Suprapubic skin (tissue), 4 donors: ENCODE measurements around the gene CAPN10.

ENCODE experiments used
- EP300 ChIP-seq: sonication (generic); formaldehyde crosslinking; IDR thresholded peaks from one replicate; pipeline ENCODE4 v1.6.1; 2017; ENCODE audit warnings: antibody characterized with exemption
- POLR2A ChIP-seq, 2 donors: fragments of 450-650 bp; IDR thresholded peaks; one replicate each; pipeline ENCODE4 v1.6.1; 2017; ENCODE audit warnings: antibody characterized with exemption in 2 of 2, mild to moderate bottlenecking in 2 of 2, moderate library complexity in 2 of 2
- POLR2AphosphoS5 ChIP-seq, 3 donors: sonication (generic); formaldehyde crosslinking; IDR thresholded peaks; one replicate each; pipeline ENCODE4 v1.6.1; 2017; ENCODE audit warnings: antibody characterized with exemption in 3 of 3
- TF ChIP-seq, protein P1 (sequence below), 2 donors: fragments of 200-600 bp in 1 of 2; fragments of 450-650 bp in 1 of 2; sonication (generic) in 1 of 2; IDR thresholded peaks; one replicate each; pipeline ENCODE4 v1.5.1; 2016 to 2019; ENCODE audit warnings: antibody characterized with exemption in 2 of 2, mild to moderate bottlenecking in 1 of 2, moderate library complexity in 1 of 2

DNA sequence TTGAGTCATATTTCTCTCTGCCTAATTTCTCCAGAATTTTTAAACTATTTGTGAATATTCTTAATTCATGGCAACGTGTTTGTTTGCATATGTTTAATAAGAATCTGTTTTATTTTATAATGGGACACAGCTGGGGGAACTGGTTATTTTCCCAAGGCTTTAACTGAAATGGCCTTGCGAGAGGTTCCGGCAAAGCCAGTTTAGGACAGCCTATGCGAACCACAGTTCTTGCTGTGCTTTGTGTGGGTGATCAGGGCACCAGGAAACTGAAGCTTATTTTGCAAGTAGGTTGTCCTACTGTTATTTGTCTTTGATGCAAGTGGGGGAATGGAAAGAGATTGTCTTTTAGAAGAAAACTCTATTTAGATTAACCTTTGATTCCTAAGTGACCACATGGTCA is 35.2 kb upstream of the CAPN10 start:
- no peak for TF ChIP-seq POLR2A (IDR thresholded peaks at IDR 0.05)
- TF ChIP-seq, protein P1, sequence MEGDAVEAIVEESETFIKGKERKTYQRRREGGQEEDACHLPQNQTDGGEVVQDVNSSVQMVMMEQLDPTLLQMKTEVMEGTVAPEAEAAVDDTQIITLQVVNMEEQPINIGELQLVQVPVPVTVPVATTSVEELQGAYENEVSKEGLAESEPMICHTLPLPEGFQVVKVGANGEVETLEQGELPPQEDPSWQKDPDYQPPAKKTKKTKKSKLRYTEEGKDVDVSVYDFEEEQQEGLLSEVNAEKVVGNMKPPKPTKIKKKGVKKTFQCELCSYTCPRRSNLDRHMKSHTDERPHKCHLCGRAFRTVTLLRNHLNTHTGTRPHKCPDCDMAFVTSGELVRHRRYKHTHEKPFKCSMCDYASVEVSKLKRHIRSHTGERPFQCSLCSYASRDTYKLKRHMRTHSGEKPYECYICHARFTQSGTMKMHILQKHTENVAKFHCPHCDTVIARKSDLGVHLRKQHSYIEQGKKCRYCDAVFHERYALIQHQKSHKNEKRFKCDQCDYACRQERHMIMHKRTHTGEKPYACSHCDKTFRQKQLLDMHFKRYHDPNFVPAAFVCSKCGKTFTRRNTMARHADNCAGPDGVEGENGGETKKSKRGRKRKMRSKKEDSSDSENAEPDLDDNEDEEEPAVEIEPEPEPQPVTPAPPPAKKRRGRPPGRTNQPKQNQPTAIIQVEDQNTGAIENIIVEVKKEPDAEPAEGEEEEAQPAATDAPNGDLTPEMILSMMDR (IDR thresholded peaks at IDR 0.05): no peak
- TF ChIP-seq POLR2AphosphoS5 (IDR thresholded peaks at IDR 0.05): no peak
- TF ChIP-seq EP300: no peak
